CD4-positive, alpha-beta T cell treated with Interleukin-6 at 100 ng/mL for 8 hours (primary cell): ENCODE data around the gene ZDHHC21.
"Not testable (repeated sequence)": the region's sequence is repeated elsewhere in the genome, so short reads cannot be mapped to it uniquely, and the experiment has no call there.

Experiments
- DNase-seq: peaks from one replicate; pipeline ENCODE4 v3.0.0-alpha.2; 2020; ENCODE audit warnings: mixed read lengths, low spot score

ZDHHC21 gene

GRCh38 chr9:14682616-14683015 lies 10.6 kb downstream of the ZDHHC21 start:
- DNase-seq, result not testable (repeated sequence)

GRCh38 chr9:14678776-14679175 lies 14.5 kb downstream of the ZDHHC21 start:
- no peak for DNase-seq

- DNase-seq, result no peak
These were observed 15.4 kb downstream of the ZDHHC21 start for GRCh38 chr9:14677872-14678271.

GRCh38 chr9:14677396-14677795 lies 15.8 kb downstream of the ZDHHC21 start:
- no peak for DNase-seq

GRCh38 chr9:14674630-14675029 lies 18.6 kb downstream of the ZDHHC21 start:
- no peak for DNase-seq

GRCh38 chr9:14671377-14671776 lies 21.9 kb downstream of the ZDHHC21 start:
- DNase-seq, result no peak

- no peak for DNase-seq
These were observed 22.5 kb downstream of the ZDHHC21 start for GRCh38 chr9:14670718-14671117.

GRCh38 chr9:14664022-14664421 lies 29.2 kb downstream of the ZDHHC21 start:
- not testable (repeated sequence) for DNase-seq

GRCh38 chr9:14662060-14662453 lies 31.2 kb downstream of the ZDHHC21 start:
- DNase-seq, result no peak

- DNase-seq, result no peak
These were observed 31.7 kb downstream of the ZDHHC21 start for GRCh38 chr9:14661421-14662059.

GRCh38 chr9:14660721-14661120 lies 32.5 kb downstream of the ZDHHC21 start:
- DNase-seq, result no peak

- DNase-seq, result no peak
These were observed 38.3 kb downstream of the ZDHHC21 start for GRCh38 chr9:14654932-14655331.

GRCh38 chr9:14653511-14653910 lies 39.7 kb downstream of the ZDHHC21 start:
- DNase-seq, result no peak

- DNase-seq, result no peak
These were observed 40.4 kb downstream of the ZDHHC21 start for GRCh38 chr9:14652729-14653377.

GRCh38 chr9:14650596-14650995 lies 42.6 kb downstream of the ZDHHC21 start:
- DNase-seq, result no peak

GRCh38 chr9:14645648-14646047 lies 47.6 kb downstream of the ZDHHC21 start:
- no peak for DNase-seq

- DNase-seq, result no peak
These were observed 52.3 kb downstream of the ZDHHC21 start for GRCh38 chr9:14640967-14641366.

- DNase-seq, result no peak
These were observed 52.9 kb downstream of the ZDHHC21 start for GRCh38 chr9:14640294-14640693.

- no peak for DNase-seq
These were observed 59.2 kb downstream of the ZDHHC21 start for GRCh38 chr9:14633906-14634565.

GRCh38 chr9:14633148-14633547 lies 60.1 kb downstream of the ZDHHC21 start:
- DNase-seq, result no peak

GRCh38 chr9:14627513-14627912 lies 65.7 kb downstream of the ZDHHC21 start:
- DNase-seq, result no peak

GRCh38 chr9:14618836-14619420 lies 74.3 kb downstream of the ZDHHC21 start:
- DNase-seq, result no peak
